Glutamatergic neuron (in vitro differentiated cells): ENCODE data around the gene FBXO8. TPM values are rescaled to one million over a fixed set of nuclear protein-coding genes. Genes with fewer than 3 reads are reported as not detected.

Experiments used
- DNase-seq: peaks from one replicate; pipeline ENCODE4 v3.0.0; 2022
- H3K27ac Mint-ChIP-seq: one replicate; pipeline ENCODE4 v1.8.0; 2020; ENCODE audit warnings: mild to moderate bottlenecking, mixed read lengths, inconsistent platforms; ENCODE audit not compliant: unreplicated experiment
- H3K27me3 Mint-ChIP-seq: one replicate; pipeline ENCODE4 v1.8.0; 2020; ENCODE audit warnings: mild to moderate bottlenecking, moderate library complexity, mixed read lengths, inconsistent platforms; ENCODE audit not compliant: unreplicated experiment
- H3K36me3 Mint-ChIP-seq: one replicate; pipeline ENCODE4 v1.8.0; 2020; ENCODE audit warnings: mild to moderate bottlenecking, mixed read lengths, inconsistent platforms; ENCODE audit not compliant: unreplicated experiment
- H3K4me1 Mint-ChIP-seq: one replicate; pipeline ENCODE4 v1.8.0; 2020; ENCODE audit warnings: mild to moderate bottlenecking, low read depth, mixed read lengths, inconsistent platforms; ENCODE audit not compliant: unreplicated experiment
- H3K4me3 Mint-ChIP-seq: one replicate; pipeline ENCODE4 v1.8.0; 2020; ENCODE audit warnings: mild to moderate bottlenecking, mixed read lengths, inconsistent platforms; ENCODE audit not compliant: unreplicated experiment
- H3K9me3 Mint-ChIP-seq: one replicate; pipeline ENCODE4 v1.8.0; 2020; ENCODE audit warnings: mild to moderate bottlenecking, moderate library complexity, mixed read lengths, inconsistent platforms; ENCODE audit not compliant: unreplicated experiment
- total RNA-seq: library from RNA; stranded (reverse); fragmentation: NEBNext Ultra II Directional; extraction: Animal tissue kit (Norgen Biotek cat#: 25700); gene quantifications from one replicate; pipeline ENCODE4 v1.2.1, GENCODE V29; 2021; ENCODE audit not compliant: unreplicated experiment
- TF ChIP-seq, protein P1 (sequence below): fragments of 200-600 bp; sonication (generic); IDR thresholded peaks from one replicate; pipeline ENCODE4 v1.5.0; 2021; ENCODE audit not compliant: partially characterized antibody, unreplicated experiment

Gene FBXO8
- total RNA-seq, 1 donor from 2014 or later: 23.1 TPM

GRCh38 chr4:174320494-174321199 is 37.2 kb upstream of the FBXO8 start:
- DNase-seq: no peak
- Mint-ChIP-seq H3K4me3 (no peak overlapping the region), H3K9me3 (no peaks in the 10 kb centered on the region), H3K27ac (no peak overlapping the region), H3K36me3 (no peaks in the 10 kb centered on the region), H3K27me3 (no peaks in the 10 kb centered on the region), H3K4me1 (peaks cover 5% of the 10 kb centered on the region)
- TF ChIP-seq, protein P1, sequence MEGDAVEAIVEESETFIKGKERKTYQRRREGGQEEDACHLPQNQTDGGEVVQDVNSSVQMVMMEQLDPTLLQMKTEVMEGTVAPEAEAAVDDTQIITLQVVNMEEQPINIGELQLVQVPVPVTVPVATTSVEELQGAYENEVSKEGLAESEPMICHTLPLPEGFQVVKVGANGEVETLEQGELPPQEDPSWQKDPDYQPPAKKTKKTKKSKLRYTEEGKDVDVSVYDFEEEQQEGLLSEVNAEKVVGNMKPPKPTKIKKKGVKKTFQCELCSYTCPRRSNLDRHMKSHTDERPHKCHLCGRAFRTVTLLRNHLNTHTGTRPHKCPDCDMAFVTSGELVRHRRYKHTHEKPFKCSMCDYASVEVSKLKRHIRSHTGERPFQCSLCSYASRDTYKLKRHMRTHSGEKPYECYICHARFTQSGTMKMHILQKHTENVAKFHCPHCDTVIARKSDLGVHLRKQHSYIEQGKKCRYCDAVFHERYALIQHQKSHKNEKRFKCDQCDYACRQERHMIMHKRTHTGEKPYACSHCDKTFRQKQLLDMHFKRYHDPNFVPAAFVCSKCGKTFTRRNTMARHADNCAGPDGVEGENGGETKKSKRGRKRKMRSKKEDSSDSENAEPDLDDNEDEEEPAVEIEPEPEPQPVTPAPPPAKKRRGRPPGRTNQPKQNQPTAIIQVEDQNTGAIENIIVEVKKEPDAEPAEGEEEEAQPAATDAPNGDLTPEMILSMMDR: no peak

DNA sequence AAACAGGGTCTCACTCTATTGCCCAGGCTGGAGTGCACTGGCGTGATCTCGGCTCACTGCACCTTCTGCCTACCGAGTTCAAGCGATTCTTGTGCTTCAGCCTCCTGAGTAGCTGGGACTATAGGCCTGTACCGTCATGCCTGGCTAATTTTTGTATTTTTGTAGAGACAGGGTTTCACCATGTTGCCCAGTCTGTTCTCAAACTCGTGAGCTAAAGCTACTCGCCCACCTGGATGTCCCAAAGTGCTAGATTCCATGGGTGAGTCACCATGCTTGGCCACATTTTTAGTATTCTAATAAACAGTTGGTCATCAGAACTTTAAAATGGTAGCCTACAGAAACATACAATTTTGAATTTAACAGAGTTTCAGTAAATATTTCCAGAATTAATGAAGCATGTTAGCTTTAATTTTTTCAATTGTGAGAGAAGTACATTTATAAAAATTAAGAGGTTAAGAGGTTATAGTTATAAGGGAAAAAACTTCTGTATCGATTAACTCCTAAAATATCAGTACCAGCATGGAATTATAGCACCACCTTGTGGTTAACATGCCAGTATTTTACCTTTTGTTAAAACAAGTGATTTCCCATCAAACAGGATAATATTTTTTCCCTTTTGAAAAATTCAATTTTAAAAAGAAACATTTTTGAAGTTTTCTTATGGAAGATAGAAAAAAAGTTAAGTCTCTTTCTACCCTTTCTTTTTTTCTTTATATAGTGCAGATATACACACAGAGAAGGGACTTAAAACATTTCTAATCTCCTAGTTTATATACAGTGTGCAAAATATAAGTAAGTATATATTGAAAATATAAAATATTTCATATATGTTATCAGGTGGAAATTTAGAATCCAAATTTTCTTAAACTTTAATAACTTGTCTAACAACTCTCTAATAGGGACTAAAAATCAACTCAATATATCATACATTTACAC is 35.6 kb upstream of the FBXO8 start:
- TF ChIP-seq, protein P1: peak; percentile 86
- no peak overlapping the region for H3K4me3 Mint-ChIP-seq
- H3K27ac Mint-ChIP-seq: no peak overlapping the region
- no peak for DNase-seq
- H3K36me3 Mint-ChIP-seq: no peaks in the 10 kb centered on the region
- H3K4me1 Mint-ChIP-seq: no peaks in the 10 kb centered on the region
- no peaks in the 10 kb centered on the region for H3K27me3 Mint-ChIP-seq
- no peaks in the 10 kb centered on the region for H3K9me3 Mint-ChIP-seq

DNA sequence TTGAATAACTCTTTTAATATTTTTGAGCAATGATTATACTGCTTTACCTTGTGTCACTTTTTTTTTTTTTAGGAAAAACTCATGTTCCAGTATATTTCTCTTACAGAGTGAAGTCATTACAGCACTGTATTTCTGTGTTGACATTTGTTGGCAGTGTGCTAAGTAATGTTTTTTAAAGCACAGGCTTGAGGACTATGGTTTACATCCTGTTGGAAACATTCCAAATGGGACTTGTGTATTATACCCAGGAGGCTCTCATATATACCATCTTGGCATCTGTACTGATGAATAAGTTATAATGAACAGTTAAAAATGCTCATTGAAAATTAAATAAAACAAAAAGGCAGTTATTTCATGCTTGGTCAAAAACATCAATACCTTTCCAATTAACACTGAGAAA is 34.1 kb upstream of the FBXO8 start:
- Mint-ChIP-seq H3K4me3 (no peak overlapping the region), H3K27me3 (no peaks in the 10 kb centered on the region), H3K9me3 (no peaks in the 10 kb centered on the region), H3K36me3 (no peaks in the 10 kb centered on the region), H3K27ac (no peak overlapping the region), H3K4me1 (no peaks in the 10 kb centered on the region)
- DNase-seq: no peak
- TF ChIP-seq, protein P1: no peak

GRCh38 chr4:174316954-174317353 is 33.5 kb upstream of the FBXO8 start:
- Mint-ChIP-seq H3K9me3 (no peaks in the 10 kb centered on the region), H3K36me3 (no peaks in the 10 kb centered on the region), H3K4me3 (no peak overlapping the region), H3K27ac (no peak overlapping the region), H3K27me3 (no peaks in the 10 kb centered on the region), H3K4me1 (no peaks in the 10 kb centered on the region)
- no peak for DNase-seq
- TF ChIP-seq, protein P1: no peak

- no peak for DNase-seq
- H3K27ac Mint-ChIP-seq: no peak overlapping the region
- no peaks in the 10 kb centered on the region for H3K9me3 Mint-ChIP-seq
- TF ChIP-seq, protein P1: no peak
- no peaks in the 10 kb centered on the region for H3K27me3 Mint-ChIP-seq
- H3K36me3 Mint-ChIP-seq: no peaks in the 10 kb centered on the region
- no peak overlapping the region for H3K4me3 Mint-ChIP-seq
- H3K4me1 Mint-ChIP-seq: no peaks in the 10 kb centered on the region
Measured at GRCh38 chr4:174316546-174316945, 33.1 kb upstream of the FBXO8 start.
